ENCODE results near the gene FOCAD.

DNA sequence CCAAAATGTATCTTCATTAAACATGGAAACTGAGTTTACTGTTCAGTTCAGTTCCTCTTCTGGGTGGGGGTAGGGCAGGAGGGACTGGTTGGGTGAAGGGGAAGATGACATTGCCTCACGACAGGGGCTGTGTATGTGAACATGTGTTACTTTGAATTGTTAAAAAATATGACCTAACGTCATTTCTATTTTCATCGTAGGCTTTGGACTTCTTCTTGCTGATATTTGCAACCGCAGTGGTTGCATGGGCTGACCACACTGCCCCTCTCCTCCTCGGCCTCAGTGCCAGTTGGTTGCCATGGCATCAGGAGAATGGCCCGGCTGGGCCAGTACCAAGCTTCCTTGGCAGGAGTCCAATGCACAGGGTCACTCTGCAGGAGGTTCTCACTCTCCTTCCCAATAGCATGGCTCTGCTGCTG, 305.9 kb downstream of the FOCAD start:
- no peak for TF ChIP-seq ZNF768 (tag by site-specific recombination; IDR thresholded peaks at IDR 0.05)
- TF ChIP-seq, protein P1, sequence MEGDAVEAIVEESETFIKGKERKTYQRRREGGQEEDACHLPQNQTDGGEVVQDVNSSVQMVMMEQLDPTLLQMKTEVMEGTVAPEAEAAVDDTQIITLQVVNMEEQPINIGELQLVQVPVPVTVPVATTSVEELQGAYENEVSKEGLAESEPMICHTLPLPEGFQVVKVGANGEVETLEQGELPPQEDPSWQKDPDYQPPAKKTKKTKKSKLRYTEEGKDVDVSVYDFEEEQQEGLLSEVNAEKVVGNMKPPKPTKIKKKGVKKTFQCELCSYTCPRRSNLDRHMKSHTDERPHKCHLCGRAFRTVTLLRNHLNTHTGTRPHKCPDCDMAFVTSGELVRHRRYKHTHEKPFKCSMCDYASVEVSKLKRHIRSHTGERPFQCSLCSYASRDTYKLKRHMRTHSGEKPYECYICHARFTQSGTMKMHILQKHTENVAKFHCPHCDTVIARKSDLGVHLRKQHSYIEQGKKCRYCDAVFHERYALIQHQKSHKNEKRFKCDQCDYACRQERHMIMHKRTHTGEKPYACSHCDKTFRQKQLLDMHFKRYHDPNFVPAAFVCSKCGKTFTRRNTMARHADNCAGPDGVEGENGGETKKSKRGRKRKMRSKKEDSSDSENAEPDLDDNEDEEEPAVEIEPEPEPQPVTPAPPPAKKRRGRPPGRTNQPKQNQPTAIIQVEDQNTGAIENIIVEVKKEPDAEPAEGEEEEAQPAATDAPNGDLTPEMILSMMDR (tag by site-specific recombination; IDR thresholded peaks at IDR 0.05), result no peak

Data from HEK293 (cell line).